Neural crest cell (in vitro differentiated cells): ENCODE data around the gene KIF3A. TPM values are rescaled to one million over a fixed set of nuclear protein-coding genes. Genes with fewer than 3 reads are reported as not detected.
A peak's percentile ranks its signal among the peaks of the same experiment; 100 is the strongest.

Experiments used
- DNase-seq: peaks from one replicate; pipeline ENCODE4 v3.0.0; 2021; ENCODE audit warnings: low read depth, mixed read lengths, low spot score
- H3K27ac Mint-ChIP-seq: one replicate; pipeline ENCODE4 v1.8.0; 2021; ENCODE audit warnings: mild to moderate bottlenecking, mixed read lengths; ENCODE audit not compliant: unreplicated experiment
- H3K27me3 Mint-ChIP-seq: 2 replicates; pipeline ENCODE4 v1.8.0; 2021; ENCODE audit warnings: low read depth, mild to moderate bottlenecking, mixed read lengths
- H3K36me3 Mint-ChIP-seq: 2 replicates; pipeline ENCODE4 v1.8.0; 2021; ENCODE audit warnings: low read depth, mild to moderate bottlenecking, mixed read lengths
- H3K4me1 Mint-ChIP-seq: 2 replicates; pipeline ENCODE4 v1.8.0; 2021; ENCODE audit warnings: mixed read lengths
- H3K4me3 Mint-ChIP-seq: one replicate; pipeline ENCODE4 v1.8.0; 2021; ENCODE audit warnings: mild to moderate bottlenecking, mixed read lengths
- H3K9me3 Mint-ChIP-seq: 2 replicates; pipeline ENCODE4 v1.8.0; 2021; ENCODE audit warnings: mixed read lengths
- total RNA-seq: library from RNA; stranded (reverse); gene quantifications from 2 replicates; pipeline ENCODE4 v1.2.1, GENCODE V29; 2021
- TF ChIP-seq, protein P1 (sequence below): fragments of 200-600 bp; sonication (generic); conservative IDR thresholded peaks from 2 replicates; pipeline ENCODE4 v1.5.0; 2021; ENCODE audit warnings: antibody characterized with exemption, mild to moderate bottlenecking

Gene KIF3A
- total RNA-seq, 1 donor from 2014 or later: 23.8 TPM

DNA sequence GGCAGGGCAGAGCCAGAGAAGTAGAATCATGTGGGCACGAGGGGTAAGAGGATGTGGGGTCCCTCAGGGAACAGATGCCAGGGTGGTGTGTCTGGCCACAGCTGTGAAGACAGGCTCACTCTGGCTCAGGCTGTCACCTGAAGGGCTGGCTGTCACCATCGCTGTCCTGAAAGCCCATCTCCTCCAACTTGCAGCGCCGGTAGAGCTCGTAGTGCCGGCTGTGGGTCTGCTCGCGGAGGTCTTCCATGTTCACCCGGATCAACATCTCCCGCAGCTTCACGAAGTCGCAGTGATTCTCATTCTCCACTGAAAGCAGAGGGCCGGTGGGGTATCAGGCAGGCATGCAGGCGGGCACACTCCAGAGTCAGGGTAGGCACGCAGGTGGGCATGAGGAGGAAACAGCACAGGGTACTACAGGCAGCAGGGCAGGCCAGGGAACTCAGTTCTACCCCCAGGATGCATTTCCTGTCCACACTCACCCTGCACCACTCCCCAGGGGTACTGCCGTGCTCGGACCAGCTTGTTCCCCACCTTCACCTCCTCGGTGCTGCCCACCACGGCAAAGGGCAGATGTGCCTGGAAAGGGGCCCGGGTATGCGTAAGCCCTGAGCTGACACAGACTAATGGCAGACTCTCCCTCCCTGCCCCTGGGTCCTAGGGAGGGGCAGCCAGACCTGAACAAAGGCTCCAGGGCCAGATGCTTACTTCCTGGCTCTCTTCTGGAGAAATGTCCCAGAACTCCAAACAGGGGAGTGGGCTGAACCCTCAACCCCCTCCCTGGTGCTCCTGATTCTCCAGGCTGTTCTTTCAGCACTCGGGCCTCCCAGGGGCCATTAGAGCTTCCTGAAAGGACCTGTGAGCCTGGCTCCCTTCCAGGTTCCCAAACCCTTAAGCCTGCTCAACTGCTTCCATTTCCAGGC is 24.2 kb upstream of the KIF3A start:
- H3K9me3 Mint-ChIP-seq: no peaks in the 10 kb centered on the region
- no peak overlapping the region for H3K4me3 Mint-ChIP-seq
- no peak for DNase-seq
- H3K27ac Mint-ChIP-seq: no peak overlapping the region
- no peaks in the 10 kb centered on the region for H3K27me3 Mint-ChIP-seq
- H3K4me1 Mint-ChIP-seq: no peaks in the 10 kb centered on the region
- no peaks in the 10 kb centered on the region for H3K36me3 Mint-ChIP-seq
- TF ChIP-seq, protein P1, sequence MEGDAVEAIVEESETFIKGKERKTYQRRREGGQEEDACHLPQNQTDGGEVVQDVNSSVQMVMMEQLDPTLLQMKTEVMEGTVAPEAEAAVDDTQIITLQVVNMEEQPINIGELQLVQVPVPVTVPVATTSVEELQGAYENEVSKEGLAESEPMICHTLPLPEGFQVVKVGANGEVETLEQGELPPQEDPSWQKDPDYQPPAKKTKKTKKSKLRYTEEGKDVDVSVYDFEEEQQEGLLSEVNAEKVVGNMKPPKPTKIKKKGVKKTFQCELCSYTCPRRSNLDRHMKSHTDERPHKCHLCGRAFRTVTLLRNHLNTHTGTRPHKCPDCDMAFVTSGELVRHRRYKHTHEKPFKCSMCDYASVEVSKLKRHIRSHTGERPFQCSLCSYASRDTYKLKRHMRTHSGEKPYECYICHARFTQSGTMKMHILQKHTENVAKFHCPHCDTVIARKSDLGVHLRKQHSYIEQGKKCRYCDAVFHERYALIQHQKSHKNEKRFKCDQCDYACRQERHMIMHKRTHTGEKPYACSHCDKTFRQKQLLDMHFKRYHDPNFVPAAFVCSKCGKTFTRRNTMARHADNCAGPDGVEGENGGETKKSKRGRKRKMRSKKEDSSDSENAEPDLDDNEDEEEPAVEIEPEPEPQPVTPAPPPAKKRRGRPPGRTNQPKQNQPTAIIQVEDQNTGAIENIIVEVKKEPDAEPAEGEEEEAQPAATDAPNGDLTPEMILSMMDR: no peak

DNA sequence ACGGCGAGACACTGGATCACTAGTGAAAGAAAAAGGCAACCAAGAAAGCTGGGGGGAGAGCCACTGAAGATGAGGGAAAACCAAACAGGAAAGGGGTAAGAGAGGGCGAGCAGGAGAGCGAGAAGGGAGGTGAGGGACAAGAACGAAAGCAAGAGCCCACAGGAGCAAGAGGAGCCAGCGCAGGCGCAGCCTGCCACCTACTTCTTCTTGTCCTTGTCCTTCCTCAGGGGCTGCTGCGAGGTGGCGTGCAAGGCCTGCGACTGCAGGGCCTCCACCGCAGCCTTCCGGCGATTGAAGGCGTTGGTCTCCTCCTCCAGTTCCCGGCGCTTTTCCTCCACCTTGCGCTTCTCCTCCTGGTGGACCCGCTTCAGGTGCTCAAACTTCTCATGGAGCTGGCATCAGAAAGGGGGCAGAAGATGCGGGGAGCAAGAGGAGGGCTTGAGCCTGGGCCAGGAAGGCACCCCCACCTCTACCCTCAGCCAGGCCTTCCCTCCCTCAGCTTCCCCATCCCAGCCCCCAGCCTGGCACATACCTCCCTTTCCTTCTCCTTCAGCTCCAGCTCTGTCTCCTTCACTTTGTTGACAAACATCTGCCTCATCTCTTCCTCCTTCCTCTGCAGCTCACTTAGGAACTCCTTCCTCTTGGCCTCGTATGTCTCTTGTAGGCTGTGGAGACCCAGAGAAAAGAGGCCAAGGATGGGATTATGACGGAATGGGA is 23.4 kb upstream of the KIF3A start:
- TF ChIP-seq, protein P1: no peak
- DNase-seq: no peak
- no peaks in the 10 kb centered on the region for H3K4me1 Mint-ChIP-seq
- H3K27me3 Mint-ChIP-seq: no peaks in the 10 kb centered on the region
- no peaks in the 10 kb centered on the region for H3K9me3 Mint-ChIP-seq
- no peak overlapping the region for H3K27ac Mint-ChIP-seq
- H3K36me3 Mint-ChIP-seq: no peaks in the 10 kb centered on the region
- H3K4me3 Mint-ChIP-seq: no peak overlapping the region

- H3K27me3 Mint-ChIP-seq: no peaks in the 10 kb centered on the region
- H3K9me3 Mint-ChIP-seq: no peaks in the 10 kb centered on the region
- DNase-seq: no peak
- H3K36me3 Mint-ChIP-seq: no peaks in the 10 kb centered on the region
- no peaks in the 10 kb centered on the region for H3K4me1 Mint-ChIP-seq
- H3K4me3 Mint-ChIP-seq: no peak overlapping the region
- TF ChIP-seq, protein P1: no peak
- H3K27ac Mint-ChIP-seq: peak overlapping the region; percentile 43
Measured at GRCh38 chr5:132760049-132760420, 22.7 kb upstream of the KIF3A start.

- H3K36me3 Mint-ChIP-seq: no peaks in the 10 kb centered on the region
- no peaks in the 10 kb centered on the region for H3K4me1 Mint-ChIP-seq
- no peaks in the 10 kb centered on the region for H3K9me3 Mint-ChIP-seq
- TF ChIP-seq, protein P1: no peak
- no peak for DNase-seq
- no peak overlapping the region for H3K4me3 Mint-ChIP-seq
- H3K27me3 Mint-ChIP-seq: no peaks in the 10 kb centered on the region
- H3K27ac Mint-ChIP-seq: no peak overlapping the region
Measured at GRCh38 chr5:132759114-132760048, 22.0 kb upstream of the KIF3A start.

- Mint-ChIP-seq H3K27me3 (no peaks in the 10 kb centered on the region), H3K4me3 (no peak overlapping the region), H3K4me1 (no peaks in the 10 kb centered on the region), H3K9me3 (no peaks in the 10 kb centered on the region), H3K27ac (no peak overlapping the region), H3K36me3 (no peaks in the 10 kb centered on the region)
- TF ChIP-seq, protein P1: no peak
- no peak for DNase-seq
Measured at GRCh38 chr5:132758451-132758850, 21.1 kb upstream of the KIF3A start.
